PC-9 (cell line): ENCODE results near the gene LDLRAD2. TPM values are rescaled to one million over a fixed set of nuclear protein-coding genes. Genes with fewer than 3 reads are reported as not detected.

Source experiments
- BruUV-seq: library from RNA; stranded (reverse); fragments of 400-500 nt; replicated peaks from 2 replicates; lab custom pipeline; 2021; lab: Mats Ljungman, UMichigan
- CTCF ChIA-PET: fragments of 300-600 bp; sonication (Branson Sonifier 250); formaldehyde crosslinking; loops from one replicate; lab custom pipeline; 2022; ENCODE audit warnings: antibody characterized with exemption; lab: Charles Lee
- POLR2A ChIA-PET: fragments of 300-600 bp; sonication (Branson Sonifier 250); formaldehyde crosslinking; loops from one replicate; lab custom pipeline; 2022; ENCODE audit warnings: antibody characterized with exemption; ENCODE audit not compliant: unreplicated experiment; lab: Charles Lee
- DNase-seq, 2 experiments: peaks; one replicate each; pipeline versions ENCODE4 v3.0.0 to v3.0.0-alpha.2; 2015 to 2022; ENCODE audit warnings: mixed read lengths in 1 of 2
- H2AFZ ChIP-seq: fragments of 200-600 bp; sonication (generic); 2 replicates; pipeline ENCODE4 v1.8.1; 2017; ENCODE audit warnings: antibody characterized with exemption
- H3F3A ChIP-seq: fragments of 200-600 bp; sonication (generic); 2 replicates; pipeline ENCODE4 v1.8.1; 2017; ENCODE audit warnings: antibody characterized with exemption, mild to moderate bottlenecking, low read depth; ENCODE audit not compliant: insufficient read depth
- H3K27ac ChIP-seq: fragments of 200-600 bp; sonication (generic); 2 replicates; pipeline ENCODE4 v1.6.1; 2016; ENCODE audit warnings: mixed run types
- H3K27me3 ChIP-seq: fragments of 200-600 bp; sonication (generic); 2 replicates; pipeline ENCODE4 v1.6.1; 2016; ENCODE audit warnings: low read depth, mixed run types; ENCODE audit not compliant: insufficient read depth
- H3K36me3 ChIP-seq: fragments of 200-600 bp; sonication (generic); 2 replicates; pipeline ENCODE4 v1.6.1; 2016; ENCODE audit warnings: low read depth, mixed run types
- H3K4me1 ChIP-seq: fragments of 200-600 bp; sonication (generic); replicated peaks from 2 replicates; pipeline ENCODE4 v1.6.1; 2016; ENCODE audit warnings: mixed run types; ENCODE audit not compliant: insufficient read depth
- H3K4me2 ChIP-seq: fragments of 200-600 bp; sonication (generic); 2 replicates; pipeline ENCODE4 v1.6.1; 2017; ENCODE audit warnings: mixed run types
- H3K4me3 ChIP-seq: fragments of 200-600 bp; sonication (generic); 2 replicates; pipeline ENCODE4 v1.6.1; 2016; ENCODE audit warnings: mixed run types
- H3K79me2 ChIP-seq: fragments of 200-600 bp; sonication (generic); 2 replicates; pipeline ENCODE4 v1.6.1; 2017; ENCODE audit warnings: low read depth, mixed run types
- H3K9me2 ChIP-seq: fragments of 200-600 bp; sonication (generic); 2 replicates; pipeline ENCODE4 v1.8.1; 2017; ENCODE audit warnings: mild to moderate bottlenecking; ENCODE audit not compliant: insufficient read depth
- H3K9me3 ChIP-seq: fragments of 200-600 bp; sonication (generic); 2 replicates; pipeline ENCODE4 v1.8.1; 2016; ENCODE audit warnings: low read depth; ENCODE audit not compliant: insufficient read depth
- H4K20me1 ChIP-seq: fragments of 200-600 bp; sonication (generic); 2 replicates; pipeline ENCODE4 v1.8.1; 2017; ENCODE audit not compliant: insufficient read depth
- EZH2 ChIP-seq: fragments of 200-600 bp; sonication (generic); IDR thresholded peaks from 2 replicates; pipeline ENCODE4 v1.8.0; 2017; ENCODE audit warnings: antibody characterized with exemption, low read depth
- intact Hi-C: fragments of 100-400 bp; cut with micrococcal nuclease; formaldehyde crosslinking; loops from one replicate; pipeline ENCODE4 v1.10.0; 2022; ENCODE audit not compliant: unreplicated experiment
- total RNA-seq: library from RNA; stranded (reverse); gene quantifications from 2 replicates; pipeline ENCODE4 v1.2.3, GENCODE V29; 2021
- TF ChIP-seq, protein P1 (sequence below): fragments of 200-600 bp; sonication (generic); conservative IDR thresholded peaks from 2 replicates; pipeline ENCODE4 v1.6.1; 2017; ENCODE audit warnings: mixed run types, antibody characterized with exemption, mild to moderate bottlenecking, moderate library complexity

Gene LDLRAD2
- total RNA-seq, 1 experiment from 2014 or later = not detected

DNA sequence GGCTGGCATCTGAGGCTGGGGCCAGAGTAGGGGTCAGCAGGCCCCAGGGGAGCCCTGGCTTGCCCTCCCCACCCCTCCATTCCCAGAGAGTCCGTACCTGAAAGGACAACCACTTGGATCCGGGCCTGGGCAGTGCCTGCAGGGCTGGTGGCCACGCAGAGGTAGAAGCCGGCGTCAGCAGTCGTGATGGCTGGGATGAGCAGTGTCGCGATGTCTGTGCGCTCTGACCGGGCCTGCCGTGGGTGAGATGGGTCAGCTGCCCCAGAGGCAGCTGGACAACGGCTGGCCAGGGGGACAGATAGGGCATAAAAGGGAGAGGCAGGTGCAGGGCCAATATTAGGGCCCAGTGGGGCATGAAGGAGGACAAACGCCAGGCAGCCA lies 42.7 kb downstream of the LDLRAD2 start:
- H3K4me1 ChIP-seq = no peaks in the 10 kb centered on the region; the same call in 1 of the 2 replicates
- H3K4me3 ChIP-seq = no peak overlapping the region
- no peaks in the 10 kb centered on the region for H3K9me3 ChIP-seq
- no peaks in the 10 kb centered on the region for H4K20me1 ChIP-seq
- H3K27me3 ChIP-seq = no peaks in the 10 kb centered on the region
- no peak for DNase-seq
- ChIA-PET CTCF (no interaction called here), POLR2A (no interaction called here)
- no peak for TF ChIP-seq EZH2
- TF ChIP-seq, protein P1, sequence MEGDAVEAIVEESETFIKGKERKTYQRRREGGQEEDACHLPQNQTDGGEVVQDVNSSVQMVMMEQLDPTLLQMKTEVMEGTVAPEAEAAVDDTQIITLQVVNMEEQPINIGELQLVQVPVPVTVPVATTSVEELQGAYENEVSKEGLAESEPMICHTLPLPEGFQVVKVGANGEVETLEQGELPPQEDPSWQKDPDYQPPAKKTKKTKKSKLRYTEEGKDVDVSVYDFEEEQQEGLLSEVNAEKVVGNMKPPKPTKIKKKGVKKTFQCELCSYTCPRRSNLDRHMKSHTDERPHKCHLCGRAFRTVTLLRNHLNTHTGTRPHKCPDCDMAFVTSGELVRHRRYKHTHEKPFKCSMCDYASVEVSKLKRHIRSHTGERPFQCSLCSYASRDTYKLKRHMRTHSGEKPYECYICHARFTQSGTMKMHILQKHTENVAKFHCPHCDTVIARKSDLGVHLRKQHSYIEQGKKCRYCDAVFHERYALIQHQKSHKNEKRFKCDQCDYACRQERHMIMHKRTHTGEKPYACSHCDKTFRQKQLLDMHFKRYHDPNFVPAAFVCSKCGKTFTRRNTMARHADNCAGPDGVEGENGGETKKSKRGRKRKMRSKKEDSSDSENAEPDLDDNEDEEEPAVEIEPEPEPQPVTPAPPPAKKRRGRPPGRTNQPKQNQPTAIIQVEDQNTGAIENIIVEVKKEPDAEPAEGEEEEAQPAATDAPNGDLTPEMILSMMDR = no peak
- no peaks in the 10 kb centered on the region for H3K36me3 ChIP-seq
- intact Hi-C loops = no loop called here
- H3K4me2 ChIP-seq = no peak overlapping the region
- no peaks in the 10 kb centered on the region for H3K9me2 ChIP-seq
- H3K27ac ChIP-seq = no peak overlapping the region
- H2AFZ ChIP-seq = no peak overlapping the region
- no peaks in the 10 kb centered on the region for H3F3A ChIP-seq
- H3K79me2 ChIP-seq = no peaks in the 10 kb centered on the region
- BruUV-seq = no TSS peak

DNA sequence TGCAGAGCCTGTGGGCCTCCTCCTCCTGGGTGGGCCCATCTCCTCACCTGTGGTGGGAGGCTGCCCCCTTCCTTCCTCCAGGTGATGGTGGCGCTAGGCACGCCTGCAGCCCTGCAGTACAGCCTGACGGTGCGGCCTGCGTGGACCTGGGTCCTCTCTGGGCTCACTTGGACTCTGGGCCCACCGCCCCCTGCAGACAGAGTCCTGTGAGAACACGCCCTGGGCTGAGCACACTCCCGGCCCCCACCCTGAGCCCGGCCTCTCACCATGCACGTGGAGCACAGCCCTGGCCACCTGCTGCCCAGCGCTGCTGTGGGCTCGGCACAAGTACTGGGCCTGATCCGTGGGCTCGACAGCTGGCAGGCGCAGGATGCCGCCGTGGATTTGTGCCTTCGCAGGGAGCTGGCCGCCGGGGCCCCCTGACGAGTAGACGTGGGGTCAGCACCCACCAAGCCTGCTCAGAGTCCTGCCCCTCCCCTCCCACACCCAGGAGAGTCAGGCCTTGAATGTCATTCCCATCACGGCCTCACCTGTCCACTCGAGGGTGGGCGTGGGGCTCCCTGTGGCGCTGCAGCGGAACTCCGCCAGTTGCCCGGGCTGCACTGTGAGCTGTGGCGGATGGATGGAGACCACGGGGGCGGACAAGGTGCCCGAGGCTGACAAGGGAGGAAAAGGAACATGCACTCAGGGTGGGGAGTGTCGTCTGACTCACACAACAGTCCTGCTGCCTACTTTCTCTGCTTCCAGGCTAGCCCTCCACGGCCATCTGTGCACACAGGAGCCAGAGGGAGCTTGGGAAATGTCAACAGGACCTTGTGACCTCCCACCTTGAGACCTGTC lies 43.4 kb downstream of the LDLRAD2 start:
- Histone ChIP-seq H3K9me3 (no peaks in the 10 kb centered on the region), H3K36me3 (no peaks in the 10 kb centered on the region), H2AFZ (no peak overlapping the region), H3K4me2 (no peak overlapping the region), H3F3A (no peaks in the 10 kb centered on the region), H3K4me3 (no peak overlapping the region), H3K27ac (no peak overlapping the region), H3K79me2 (no peaks in the 10 kb centered on the region), H3K4me1 (no peaks in the 10 kb centered on the region; the same call in 1 of the 2 replicates), H4K20me1 (no peaks in the 10 kb centered on the region), H3K9me2 (no peaks in the 10 kb centered on the region), H3K27me3 (no peaks in the 10 kb centered on the region)
- ChIA-PET CTCF (no interaction called here), POLR2A (no interaction called here)
- intact Hi-C loops = no loop called here
- DNase-seq = peak in 1 of 2 experiments; percentile 19
- BruUV-seq = no TSS peak
- TF ChIP-seq, protein P1 = no peak
- TF ChIP-seq EZH2 = no peak

- no TSS peak for BruUV-seq
- CTCF ChIA-PET = no interaction called here
- H3K9me3 ChIP-seq = no peaks in the 10 kb centered on the region
- no peak overlapping the region for H3K27ac ChIP-seq
- intact Hi-C loops = no loop called here
- H4K20me1 ChIP-seq = no peaks in the 10 kb centered on the region
- H3K9me2 ChIP-seq = no peaks in the 10 kb centered on the region
- POLR2A ChIA-PET = interaction anchor here (0.7 kb wide), 1 partner anchor 83 kb away, joined by 4 read pairs; no protein-coding TSS in a partner anchor
- H3K4me1 ChIP-seq = peaks cover 7% of the 10 kb centered on the region
- no peaks in the 10 kb centered on the region for H3K27me3 ChIP-seq
- TF ChIP-seq, protein P1 = no peak
- no peaks in the 10 kb centered on the region for H3K36me3 ChIP-seq
- no peak for DNase-seq
- peaks cover 4% of the 10 kb centered on the region; the same call in 1 of the 2 replicates for H3F3A ChIP-seq
- H2AFZ ChIP-seq = no peak overlapping the region
- no peak overlapping the region for H3K4me3 ChIP-seq
- H3K4me2 ChIP-seq = no peak overlapping the region
- H3K79me2 ChIP-seq = no peaks in the 10 kb centered on the region
These were observed 45.2 kb downstream of the LDLRAD2 start for GRCh38 chr1:21857142-21857839.
